Hair follicle dermal papilla cell (primary cell): ENCODE measurements around the gene OR2T29. TPM values are rescaled to one million over a fixed set of nuclear protein-coding genes. Genes with fewer than 3 reads are reported as not detected.

Experiments used
- small RNA-seq: library from RNA; depleted of rRNA; stranded (forward); fragments of <200 nt; gene quantifications from one replicate; pipeline ENCODE3, GENCODE V24; 2012
- total RNA-seq: library from RNA; depleted of rRNA; stranded (reverse); fragments of >200 nt; gene quantifications from 2 replicates; pipeline ENCODE4 v1.2.3, GENCODE V29; 2012

Gene OR2T29, protein sequence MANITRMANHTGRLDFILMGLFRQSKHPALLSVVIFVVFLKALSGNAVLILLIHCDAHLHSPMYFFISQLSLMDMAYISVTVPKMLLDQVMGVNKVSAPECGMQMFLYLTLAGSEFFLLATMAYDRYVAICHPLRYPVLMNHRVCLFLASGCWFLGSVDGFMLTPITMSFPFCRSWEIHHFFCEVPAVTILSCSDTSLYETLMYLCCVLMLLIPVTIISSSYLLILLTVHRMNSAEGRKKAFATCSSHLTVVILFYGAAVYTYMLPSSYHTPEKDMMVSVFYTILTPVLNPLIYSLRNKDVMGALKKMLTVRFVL
- not detected in 2 replicates for total RNA-seq

DNA sequence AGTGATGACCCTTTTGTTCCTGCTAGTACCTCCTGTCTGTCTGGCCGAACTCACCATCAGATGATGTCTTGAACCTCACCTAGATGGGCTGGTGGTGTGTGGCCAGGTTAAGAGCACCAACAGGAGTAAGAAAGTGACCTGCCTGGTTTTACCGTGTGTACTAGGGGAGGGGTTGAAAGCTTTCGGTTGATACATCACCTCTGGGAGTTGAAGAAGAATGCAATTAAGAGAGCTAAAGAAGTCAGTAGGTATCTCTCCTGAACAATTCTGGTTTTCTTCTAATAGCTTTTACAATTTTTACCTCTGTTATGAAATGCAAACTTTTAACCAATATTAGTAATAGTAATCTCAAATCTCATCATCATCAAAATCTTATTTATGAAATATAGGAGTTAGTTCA is at the start of gene OR2T29:
Gene OR2T29, minus strand, starts transcription at position 101 of the 400 bp plus-strand sequence. CDS start 3,281 bp downstream, outside the sequence.

DNA sequence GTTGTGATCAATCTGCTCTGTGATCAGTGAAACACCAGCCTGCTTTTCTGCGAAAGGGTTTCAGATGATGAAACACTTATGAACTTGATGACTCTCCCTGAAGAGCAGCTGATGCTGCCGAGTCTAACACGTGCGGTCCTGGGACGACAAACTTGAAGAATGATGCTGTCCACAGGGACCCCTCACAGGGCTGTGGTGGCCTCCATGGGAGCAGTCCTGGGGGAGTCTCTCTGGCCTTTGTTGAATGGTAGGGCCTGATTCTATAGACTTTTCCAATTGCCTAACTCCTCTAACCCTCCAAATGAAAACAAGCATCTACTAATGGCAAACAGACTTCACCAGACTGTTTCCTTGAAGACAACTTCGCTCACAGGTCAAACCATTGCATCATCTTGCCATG is 35.0 kb upstream of the OR2T29 start, which contains the start of gene OR2T10:
Gene OR2T10, minus strand, starts transcription at position 112 of the 400 bp plus-strand sequence. CDS start 3,932 bp downstream, outside the sequence.

DNA sequence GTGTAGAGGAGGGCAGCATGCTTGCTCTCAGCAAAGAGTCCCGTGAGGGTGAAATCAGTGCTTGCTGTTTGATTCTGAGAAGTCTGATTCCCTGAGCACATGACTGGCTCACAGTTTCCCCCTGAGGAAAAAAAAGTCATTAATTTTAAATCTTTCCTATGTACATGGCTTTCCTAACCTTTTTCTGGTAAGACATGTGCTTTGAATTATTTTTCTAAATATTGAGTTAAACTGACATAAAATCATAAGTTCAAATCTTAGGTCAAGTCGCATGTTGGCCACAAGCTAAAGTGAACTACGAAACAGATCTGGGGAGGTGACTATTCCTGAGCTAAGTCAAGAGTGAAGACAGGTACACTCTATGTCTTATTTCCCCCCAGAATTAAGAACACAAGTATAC is 12.1 kb upstream of the OR2T29 start, which contains the start of gene OR2T34:
Gene OR2T34, minus strand, starts transcription at position 101 of the 400 bp plus-strand sequence. Its CDS starts 0 bp downstream, at position 101.

DNA sequence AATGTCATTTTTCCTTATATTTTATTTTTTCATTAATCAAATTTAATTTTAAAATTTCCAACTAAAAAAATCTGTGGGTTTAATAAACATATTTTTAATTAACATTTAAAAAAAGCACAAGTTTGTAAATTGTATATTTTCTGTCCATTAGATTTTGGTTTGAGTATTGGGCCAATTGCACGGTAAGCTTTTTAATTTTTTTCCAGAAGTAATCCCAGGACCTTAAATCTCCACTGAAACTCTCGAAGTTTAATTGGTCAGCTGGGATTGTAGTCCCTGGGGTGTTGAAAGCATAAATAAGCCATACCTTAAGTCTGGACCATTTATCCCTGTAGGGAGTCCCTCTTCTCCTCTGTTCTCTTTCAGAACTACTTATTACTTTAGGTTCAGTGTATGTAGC is 54.8 kb downstream of the OR2T29 start, which contains the start of gene OR2G6:
Gene OR2G6, plus strand, starts transcription at position 301 of the 400 bp plus-strand sequence. CDS start 13,574 bp downstream, outside the sequence.

Small RNAs within 50 kb of the gene (small RNA-seq; reads per million reads assigned to genes)
- gene RF00019 = not detected

Other genes with a start within 250 kb of the OR2T29 start
- gene OR2M7, start 238.2 kb downstream of the OR2T29 start, total RNA-seq = not detected in 2 replicates
- gene OR14C36, start 214.0 kb downstream of the OR2T29 start, total RNA-seq = not detected in 2 replicates
- gene OR2T4, start 201.1 kb downstream of the OR2T29 start, total RNA-seq = not detected in 2 replicates
- gene OR2T6, start 187.0 kb downstream of the OR2T29 start, total RNA-seq = not detected in 2 replicates
- gene OR2T1, start 159.7 kb downstream of the OR2T29 start, total RNA-seq = not detected in 2 replicates
- gene OR2T2, start 117.1 kb downstream of the OR2T29 start, total RNA-seq = not detected in 2 replicates
- not detected in 2 replicates for gene OR2T3, start 89.4 kb downstream of the OR2T29 start, total RNA-seq
- not detected in 2 replicates for gene OR2T5, start 74.2 kb downstream of the OR2T29 start, total RNA-seq
- not detected in 2 replicates for gene OR2G6, start 54.7 kb downstream of the OR2T29 start, total RNA-seq
- gene OR2T34, start 12.0 kb upstream of the OR2T29 start, total RNA-seq = not detected in 2 replicates
- gene OR2T10, start 34.9 kb upstream of the OR2T29 start, total RNA-seq = not detected in 2 replicates
- gene OR2T11, start 72.3 kb upstream of the OR2T29 start, total RNA-seq = not detected in 2 replicates
- not detected in 2 replicates for gene OR2T35, start 82.5 kb upstream of the OR2T29 start, total RNA-seq
- not detected in 2 replicates for gene OR2T27, start 92.8 kb upstream of the OR2T29 start, total RNA-seq
- gene OR14I1, start 140.0 kb upstream of the OR2T29 start, total RNA-seq = not detected in 2 replicates
- gene LYPD8, start 193.0 kb upstream of the OR2T29 start, total RNA-seq = not detected in 2 replicates